GM18499 (cell line): ENCODE data around the gene FTO.

Source experiments
- ATAC-seq: cut with Tn5 transposase; IDR thresholded peaks from one replicate; pipeline ENCODE4 v1.9.1; 2021; ENCODE audit warnings: moderate number of reproducible peaks; ENCODE audit not compliant: insufficient read depth, unreplicated experiment

FTO gene

GRCh38 chr16:53915452-53916160 is 211.7 kb downstream of the FTO start:
- no peak for ATAC-seq

GRCh38 chr16:53920988-53921387 is 217.0 kb downstream of the FTO start:
- ATAC-seq = no peak

- ATAC-seq = no peak
Measured at GRCh38 chr16:53922067-53922806, 218.3 kb downstream of the FTO start.

GRCh38 chr16:53922807-53923571 is 219.0 kb downstream of the FTO start:
- no peak for ATAC-seq

- ATAC-seq = no peak
Measured at GRCh38 chr16:53924331-53925106, 220.6 kb downstream of the FTO start.

GRCh38 chr16:53925107-53925410 is 221.1 kb downstream of the FTO start:
- ATAC-seq = no peak

- ATAC-seq = no peak
Measured at GRCh38 chr16:53925526-53925925, 221.6 kb downstream of the FTO start.

- ATAC-seq = no peak
Measured at GRCh38 chr16:53926209-53926608, 222.3 kb downstream of the FTO start.

- no peak for ATAC-seq
Measured at GRCh38 chr16:53932975-53933374, 229.0 kb downstream of the FTO start.

GRCh38 chr16:53933407-53933806 is 229.5 kb downstream of the FTO start:
- no peak for ATAC-seq

GRCh38 chr16:53936052-53936451 is 232.1 kb downstream of the FTO start:
- ATAC-seq = no peak

- no peak for ATAC-seq
Measured at GRCh38 chr16:53936529-53936928, 232.6 kb downstream of the FTO start.

- no peak for ATAC-seq
Measured at GRCh38 chr16:53937161-53937880, 233.4 kb downstream of the FTO start.

GRCh38 chr16:53944025-53944424 is 240.1 kb downstream of the FTO start:
- no peak for ATAC-seq

GRCh38 chr16:53945996-53946395 is 242.0 kb downstream of the FTO start:
- no peak for ATAC-seq

GRCh38 chr16:53946746-53947386 is 242.9 kb downstream of the FTO start:
- no peak for ATAC-seq

- no peak for ATAC-seq
Measured at GRCh38 chr16:53947642-53948041, 243.7 kb downstream of the FTO start.

GRCh38 chr16:53948326-53948725 is 244.4 kb downstream of the FTO start:
- no peak for ATAC-seq

- no peak for ATAC-seq
Measured at GRCh38 chr16:53948734-53949430, 244.9 kb downstream of the FTO start.
